HepG2 (cell line): ENCODE measurements around the gene PLCB1. TPM values are rescaled to one million over a fixed set of nuclear protein-coding genes. Genes with fewer than 3 reads are reported as not detected.

ENCODE experiments used
- AHDC1 ChIP-seq: sonication (generic); formaldehyde crosslinking; IDR thresholded peaks from 2 replicates; pipeline ENCODE4 v1.5.1; 2020; ENCODE audit warnings: mild to moderate bottlenecking, missing genetic modification reagents, borderline replicate concordance
- EHMT2 ChIP-seq: fragments of 200-600 bp; sonication (generic); IDR thresholded peaks from 2 replicates; pipeline ENCODE4 v1.7.0; 2017; ENCODE audit warnings: antibody characterized with exemption, low read depth, low read length, borderline replicate concordance
- JDP2 ChIP-seq: sonication (generic); formaldehyde crosslinking; IDR thresholded peaks from 2 replicates; pipeline ENCODE4 v1.8.1; 2022; ENCODE audit warnings: missing genetic modification reagents, borderline replicate concordance
- KDM4B ChIP-seq: sonication (generic); formaldehyde crosslinking; IDR thresholded peaks from 2 replicates; pipeline ENCODE4 v1.4.0; 2020; ENCODE audit warnings: missing genetic modification reagents
- NFE2L1 ChIP-seq: sonication (generic); formaldehyde crosslinking; IDR thresholded peaks from 2 replicates; pipeline ENCODE4 v1.4.0; 2020; ENCODE audit warnings: missing genetic modification reagents, mild to moderate bottlenecking, borderline replicate concordance
- SALL1 ChIP-seq: sonication (generic); formaldehyde crosslinking; IDR thresholded peaks from 2 replicates; pipeline ENCODE4 v1.8.0; 2022; ENCODE audit warnings: mild to moderate bottlenecking, missing genetic modification reagents
- SKIL ChIP-seq: sonication (generic); formaldehyde crosslinking; IDR thresholded peaks from 2 replicates; pipeline ENCODE4 v1.8.0; 2022; ENCODE audit warnings: missing genetic modification reagents, mild to moderate bottlenecking, moderate library complexity, borderline replicate concordance
- UBTF ChIP-seq: sonication (generic); formaldehyde crosslinking; IDR thresholded peaks from 2 replicates; pipeline ENCODE4 v1.4.0; 2020; ENCODE audit warnings: mild to moderate bottlenecking, missing genetic modification reagents
- ZMYM4 ChIP-seq: sonication (generic); formaldehyde crosslinking; IDR thresholded peaks from 2 replicates; pipeline ENCODE4 v1.8.1; 2023; ENCODE audit warnings: mild to moderate bottlenecking, missing genetic modification reagents
- ZNF280D ChIP-seq: sonication (generic); formaldehyde crosslinking; IDR thresholded peaks from 2 replicates; pipeline ENCODE4 v1.5.1; 2020; ENCODE audit warnings: mild to moderate bottlenecking, missing genetic modification reagents
- ZNF337 ChIP-seq: sonication (generic); formaldehyde crosslinking; IDR thresholded peaks from 2 replicates; pipeline ENCODE4 v1.5.1; 2020; ENCODE audit warnings: missing genetic modification reagents, low read depth, mild to moderate bottlenecking, borderline replicate concordance
- ZNF367 ChIP-seq: sonication (generic); formaldehyde crosslinking; IDR thresholded peaks from 2 replicates; pipeline ENCODE4 v1.4.0; 2020; ENCODE audit warnings: missing genetic modification reagents, borderline replicate concordance
- ZNF431 ChIP-seq: sonication (generic); formaldehyde crosslinking; IDR thresholded peaks from 2 replicates; pipeline ENCODE4 v1.9.0; 2022; ENCODE audit warnings: missing genetic modification reagents, low read depth, mild to moderate bottlenecking, borderline replicate concordance
- ZNF670 ChIP-seq: sonication (generic); formaldehyde crosslinking; IDR thresholded peaks from 2 replicates; pipeline ENCODE4 v1.8.0; 2022; ENCODE audit warnings: mild to moderate bottlenecking, missing genetic modification reagents, borderline replicate concordance
- ZNF816 ChIP-seq: sonication (generic); formaldehyde crosslinking; IDR thresholded peaks from 2 replicates; pipeline ENCODE4 v1.8.0; 2022; ENCODE audit warnings: missing genetic modification reagents, mild to moderate bottlenecking, borderline replicate concordance
- polyA plus RNA-seq, 8 experiments: library from polyadenylated mRNA; depleted of rRNA in 3 of 8; stranded (reverse) in 7 of 8; unstranded in 1 of 8; fragments of >200 nt; fragmentation: Illumina TruSeq in 4 of 8; extraction: Trizol in 4 of 8; gene quantifications; 2 replicates each; pipeline versions ENCODE4 v1.2.1 to v1.2.3, GENCODE V29; 2011 to 2016; ENCODE audit warnings: low read depth in 4 of 8, missing spikeins in 1 of 8, mixed read lengths in 1 of 8; ENCODE audit not compliant: insufficient read depth in 1 of 8
- total RNA-seq, 5 experiments: library from RNA; depleted of rRNA; stranded (reverse); fragments of >200 nt; fragmentation: Illumina TruSeq; extraction: Trizol; gene quantifications; 2 replicates each; pipeline ENCODE4 v1.2.3, GENCODE V29; 2016; ENCODE audit warnings: low read depth in 1 of 5

Gene PLCB1
- total and polyA plus RNA-seq, 2 of the 13 experiments (the other 11 are each of a cell fraction or from before 2014, with no cell fraction given): 42.4 to 55.9 TPM

- TF ChIP-seq ZNF280D (CRISPR knock-in tag): no peak
- peak; percentile 53 for TF ChIP-seq SALL1 (CRISPR knock-in tag)
- peak; percentile 56; the same call in 1 of the 2 replicates for TF ChIP-seq ZNF816
- TF ChIP-seq NFE2L1: no peak
- peak; percentile 34; the same call in 1 of the 2 replicates for TF ChIP-seq EHMT2
- no peak for TF ChIP-seq ZNF367 (CRISPR knock-in tag)
- peak; percentile 93 for TF ChIP-seq ZMYM4 (CRISPR knock-in tag)
- no peak for TF ChIP-seq UBTF (CRISPR knock-in tag)
- no peak for TF ChIP-seq ZNF431 (CRISPR knock-in tag)
- no peak for TF ChIP-seq KDM4B (CRISPR knock-in tag)
- TF ChIP-seq JDP2 (CRISPR knock-in tag): no peak
- TF ChIP-seq SKIL (CRISPR knock-in tag): no peak
- TF ChIP-seq ZNF670 (CRISPR knock-in tag): peak; percentile 54; the same call in 1 of the 2 replicates
- TF ChIP-seq ZNF337 (CRISPR knock-in tag): no peak
- peak; percentile 18; the same call in 1 of the 2 replicates for TF ChIP-seq AHDC1 (CRISPR knock-in tag)
Measured at GRCh38 chr20:8326899-8327298, 194.8 kb downstream of the PLCB1 start (continued).
